ENCODE results near the gene MMP25. TPM values are rescaled to one million over a fixed set of nuclear protein-coding genes. Genes with fewer than 3 reads are reported as not detected.

Gene MMP25
- total and polyA plus RNA-seq, 11 donors = 0.32 to 3.0 (median 0.93) TPM

GRCh38 chr16:3058139-3059030, 12.0 kb downstream of the MMP25 start:
- no peaks in the 10 kb centered on the region for H3K9me3 ChIP-seq
- DNase-seq = peak in 4 of 5 donors; percentile 49 to 79 (median 63)
- TF ChIP-seq CTCF (IDR thresholded peaks at IDR 0.05) (peak in 1 of 12 donors; percentile 6), POLR2A (IDR thresholded peaks at IDR 0.05) (no peak)
- WGBS, 4 donors = 0 to 19% (median 10%) methylated on average over 20 to 77 of the region's 77 CpGs
- H3K27me3 ChIP-seq = no peaks in the 10 kb centered on the region
- peak overlapping the region in 11 of 12 donors; percentile 81 to 92 (median 88) for H3K27ac ChIP-seq
- intact Hi-C loops (cut with DNase I) = loop anchor here (1.0 to 10.0 kb wide), 13 partner anchors 28 to 396 kb away; partner anchors contain the start of gene ZNF205 (in 1 of the 10)
- H3K4me3 ChIP-seq = peak overlapping the region; percentile 77 to 99 (median 94)
- no peaks in the 10 kb centered on the region for H3K36me3 ChIP-seq
- peaks cover 0 to 55% (median 19%) of the 10 kb centered on the region in 12 donors for H3K4me1 ChIP-seq
- ATAC-seq = peak in 3 of 4 donors; percentile 6 to 32 (median 21)

- peak; percentile 91 to 96 (median 94) for DNase-seq
- no peaks in the 10 kb centered on the region for H3K9me3 ChIP-seq
- no peaks in the 10 kb centered on the region for H3K27me3 ChIP-seq
- H3K4me3 ChIP-seq = peak overlapping the region; percentile 77 to 99 (median 94)
- peak overlapping the region; percentile 44 to 94 (median 88) for H3K27ac ChIP-seq
- peak; percentile 78 to 95 (median 94) for ATAC-seq
- intact Hi-C loops (cut with DNase I) = loop anchor here (1.0 to 10.0 kb wide), 13 partner anchors 28 to 396 kb away; partner anchors contain the start of gene ZNF205 (in 1 of the 10)
- peaks cover 0 to 63% (median 19%) of the 10 kb centered on the region in 12 donors for H3K4me1 ChIP-seq
- peak in 1 of 2 donors; percentile 58 for TF ChIP-seq POLR2A (IDR thresholded peaks at IDR 0.05)
- TF ChIP-seq CTCF (IDR thresholded peaks at IDR 0.05) = peak; percentile 85 to 99 (median 96)
- WGBS, 4 donors = 0 to 1% (median 1%) methylated on average over 22 to 67 of the region's 67 CpGs
- no peaks in the 10 kb centered on the region for H3K36me3 ChIP-seq
Observed at GRCh38 chr16:3059041-3059722, 12.8 kb downstream of the MMP25 start.

GRCh38 chr16:3059723-3060242, 13.4 kb downstream of the MMP25 start:
- DNase-seq = no peak
- Histone ChIP-seq H3K4me3 (peak overlapping the region; percentile 26 to 99 (median 91)), H3K36me3 (no peaks in the 10 kb centered on the region), H3K27ac (peak overlapping the region in 11 of 12 donors; percentile 81 to 94 (median 89)), H3K27me3 (no peaks in the 10 kb centered on the region), H3K9me3 (no peaks in the 10 kb centered on the region), H3K4me1 (peaks cover 0 to 68% (median 23%) of the 10 kb centered on the region in 12 donors)
- ATAC-seq = peak in 1 of 4 donors; percentile 9
- 55 to 66% (median 56%) methylated on average over 9 of the region's 9 CpGs for WGBS, 4 donors
- TF ChIP-seq CTCF (IDR thresholded peaks at IDR 0.05) (no peak), POLR2A (IDR thresholded peaks at IDR 0.05) (no peak)
- intact Hi-C loops (cut with DNase I) = loop anchor here (1.0 to 10.0 kb wide), 15 partner anchors 27 to 395 kb away; partner anchors contain the start of genes ZNF205 (in 1 of the 10) and ZSCAN10 (in 1 of the 10)
